Measurements from ENCODE around the gene TANGO2.

The TANGO2 gene

DNA sequence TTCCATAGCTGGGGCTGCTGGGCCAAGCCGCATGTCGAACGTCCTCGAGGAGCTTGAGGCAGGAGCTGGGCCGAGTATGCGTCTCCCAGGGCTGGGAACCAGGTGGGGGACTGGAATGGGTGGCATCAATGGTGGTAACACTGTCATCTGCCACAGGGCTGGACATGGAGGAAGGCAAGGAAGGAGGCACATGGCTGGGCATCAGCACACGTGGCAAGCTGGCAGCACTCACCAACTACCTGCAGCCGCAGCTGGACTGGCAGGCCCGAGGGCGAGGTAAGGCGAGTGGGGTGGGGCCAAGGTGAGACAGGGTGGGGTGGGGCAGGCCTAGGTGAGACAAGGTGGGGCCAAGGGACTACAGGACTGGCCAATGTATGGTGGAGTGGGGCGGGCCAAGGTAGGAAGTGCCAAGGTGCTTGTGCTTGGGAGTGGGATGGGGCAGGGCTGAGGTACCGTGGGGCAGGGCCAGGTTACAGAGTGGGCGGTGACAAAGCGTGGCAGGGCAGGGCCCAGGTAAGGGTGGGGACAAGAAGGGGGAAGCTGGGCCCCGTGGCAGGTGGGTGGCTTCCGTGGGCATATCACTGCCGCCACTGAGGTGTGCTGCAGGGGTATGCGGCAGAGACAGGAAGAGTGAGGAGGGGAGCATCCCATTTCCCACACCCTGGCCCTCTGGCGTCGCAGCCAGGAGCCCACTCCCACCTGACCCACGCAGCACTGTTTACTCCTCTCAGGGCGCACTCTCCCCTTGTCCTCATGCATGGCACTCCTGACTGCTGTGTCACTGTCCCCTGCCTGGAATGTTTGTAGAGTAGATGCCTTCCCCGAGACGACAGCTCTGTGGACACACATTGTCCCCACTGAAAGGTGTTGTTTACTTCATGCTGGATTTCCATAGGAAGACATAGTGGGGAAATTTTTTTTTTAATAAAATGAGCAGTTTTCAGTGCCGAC, 31.7 kb downstream of the TANGO2 start:
- no peak for DNase-seq

GRCh38 chr22:20053407-20054033, 32.6 kb downstream of the TANGO2 start:
- DNase-seq = no peak

GRCh38 chr22:20054034-20054427, 33.1 kb downstream of the TANGO2 start:
- no peak for DNase-seq

- DNase-seq = no peak
These were observed 33.6 kb downstream of the TANGO2 start for GRCh38 chr22:20054485-20054884.

DNA sequence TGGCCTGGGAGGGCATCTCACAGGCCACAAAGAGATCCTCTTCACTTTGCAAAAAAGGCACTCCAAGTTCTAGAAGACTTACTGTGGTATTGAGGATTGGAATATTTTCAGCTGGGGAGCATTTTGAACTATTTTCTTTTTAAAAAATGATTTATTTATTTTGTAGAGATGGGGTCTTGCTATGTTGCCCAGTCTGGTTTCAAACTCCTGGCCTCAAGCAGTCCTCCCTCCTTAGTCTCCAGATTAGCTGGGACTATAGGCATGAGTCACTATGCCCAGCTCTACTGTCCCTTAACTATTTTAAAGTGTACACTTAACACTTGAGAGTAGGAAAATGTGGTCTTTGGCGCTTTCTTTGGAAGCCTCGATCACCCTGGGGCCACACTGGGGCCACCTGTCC, 34.2 kb downstream of the TANGO2 start:
- DNase-seq = no peak

GRCh38 chr22:20055654-20056053, 34.7 kb downstream of the TANGO2 start:
- no peak for DNase-seq

DNA sequence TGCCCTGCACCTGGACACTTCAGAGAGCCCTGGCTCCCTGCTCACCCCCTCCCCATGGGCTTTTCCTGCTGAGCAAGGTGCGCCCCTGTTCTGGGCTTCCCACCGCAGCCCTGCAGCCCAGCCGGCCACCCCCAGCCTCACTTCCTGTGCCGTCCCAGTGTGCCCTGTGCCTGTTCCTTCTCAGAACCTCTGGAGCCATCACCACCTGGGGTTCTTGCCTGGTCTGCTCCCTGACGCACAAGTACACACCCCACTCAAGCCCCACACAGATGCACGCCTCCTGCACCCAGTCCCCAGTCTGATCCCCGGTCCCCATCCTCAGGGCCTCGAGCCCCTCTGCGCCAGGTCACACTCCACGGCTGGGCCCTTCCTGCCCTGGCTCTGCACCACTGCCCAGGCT, 35.3 kb downstream of the TANGO2 start:
- DNase-seq = no peak

DNA sequence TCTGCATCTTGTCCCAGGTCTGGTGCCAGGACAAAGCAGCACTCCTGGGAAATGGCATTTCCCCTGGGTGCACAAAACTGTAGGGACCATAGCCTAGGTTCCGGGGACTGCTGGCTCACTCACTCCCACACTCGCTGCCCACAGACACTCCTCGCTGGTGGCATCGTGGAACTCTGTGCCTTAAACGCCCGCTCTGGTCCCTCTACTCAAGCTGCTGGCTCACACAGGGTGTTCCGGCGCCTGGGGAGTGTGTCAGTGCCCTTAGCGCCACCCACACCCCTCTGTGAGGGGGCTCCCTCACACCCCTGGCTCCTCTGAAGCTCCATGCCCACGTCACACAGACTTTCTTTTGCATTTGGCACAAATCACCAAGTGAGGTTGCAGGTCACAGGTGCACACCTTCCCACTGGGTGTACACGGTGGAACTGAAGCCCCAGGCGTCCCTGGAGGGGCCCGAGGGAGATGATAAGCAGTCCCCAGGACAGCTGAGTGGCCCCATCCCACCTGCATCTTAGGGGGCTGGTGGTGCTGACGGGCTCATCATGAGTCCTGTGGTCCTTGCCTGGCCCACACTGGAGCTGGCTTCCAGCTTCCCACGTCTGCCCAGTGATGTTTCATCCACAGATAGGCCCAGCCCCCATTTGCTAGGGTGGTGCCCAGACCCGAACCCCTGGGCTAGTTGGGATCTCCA, 35.9 kb downstream of the TANGO2 start:
- DNase-seq = no peak

GRCh38 chr22:20057596-20058268, 36.8 kb downstream of the TANGO2 start:
- DNase-seq = no peak

DNA sequence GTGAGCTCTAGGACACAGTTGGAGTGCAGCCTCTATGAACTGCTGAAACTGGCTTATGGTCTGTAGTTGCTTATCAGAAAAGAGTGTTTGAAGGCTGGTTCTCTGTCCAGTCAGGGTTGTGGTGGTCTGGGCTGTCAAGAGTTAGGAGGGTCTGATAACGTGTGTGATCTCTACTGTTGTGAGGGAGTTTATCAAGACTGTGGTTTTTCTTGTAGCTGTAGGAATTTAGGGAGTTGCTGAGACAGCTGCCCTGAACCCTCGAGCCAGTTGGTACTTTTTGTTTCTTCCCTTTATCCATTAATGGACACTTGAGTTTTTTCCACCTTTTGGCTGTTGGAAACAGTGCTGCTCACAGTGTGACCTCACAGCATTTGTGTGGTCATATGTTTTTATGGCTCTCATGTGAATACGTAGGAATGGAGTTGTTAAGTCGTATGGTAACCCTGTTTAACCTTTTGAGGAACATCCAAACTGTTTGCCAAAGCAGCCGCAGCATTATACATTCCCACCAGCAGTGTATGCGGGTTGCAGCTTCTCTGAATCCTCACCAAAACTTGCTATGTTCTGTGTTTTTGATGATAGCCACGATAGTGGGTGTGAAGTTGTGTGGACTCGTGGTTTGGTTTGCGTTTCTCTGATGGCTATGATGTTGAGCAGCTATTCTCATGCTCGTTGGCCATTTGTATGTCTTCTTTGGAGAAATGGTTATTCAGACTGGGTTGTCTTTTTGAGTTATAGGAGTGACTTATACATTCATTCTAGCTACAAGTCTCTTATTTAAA, 38.3 kb downstream of the TANGO2 start:
- no peak for DNase-seq

- peak; percentile 8 for DNase-seq
These were observed 40.0 kb downstream of the TANGO2 start for GRCh38 chr22:20060700-20061480.

GRCh38 chr22:20061481-20061861, 40.6 kb downstream of the TANGO2 start:
- no peak for DNase-seq

DNA sequence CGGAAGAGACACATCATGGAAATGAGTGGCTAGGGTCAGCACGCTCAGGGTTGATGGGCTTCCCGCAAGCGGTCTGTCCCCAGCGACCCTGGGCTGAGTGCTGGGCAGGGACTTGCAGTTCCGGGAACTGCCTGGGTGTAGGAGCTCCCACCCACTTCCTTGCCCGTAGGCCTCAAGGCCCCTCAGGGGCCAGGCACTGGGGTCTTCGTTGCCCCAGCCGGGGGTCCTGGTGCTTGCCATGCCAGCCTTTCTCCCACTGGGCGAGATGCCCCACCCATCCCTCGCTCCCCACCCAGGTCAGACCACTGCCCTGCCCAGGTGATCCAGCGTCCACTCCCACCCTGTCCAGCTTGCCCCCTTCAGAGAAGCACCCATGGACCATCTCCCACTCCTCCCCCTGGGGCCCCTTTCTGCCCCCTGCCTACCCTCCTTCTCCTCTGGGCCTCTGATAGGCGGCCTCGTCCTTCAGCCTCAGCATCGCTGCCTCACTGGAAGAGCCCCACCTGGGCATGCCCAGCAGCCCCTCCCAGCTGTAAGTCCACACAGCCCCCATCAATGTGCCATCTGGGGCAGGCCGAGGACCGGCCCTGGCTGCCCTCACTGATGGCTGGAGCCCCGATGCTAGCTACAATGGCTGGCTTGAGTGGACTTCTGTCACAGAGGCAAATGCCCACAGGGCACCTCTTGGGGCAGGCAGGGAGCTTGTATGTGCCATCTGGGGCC, 41.3 kb downstream of the TANGO2 start:
- DNase-seq = no peak

DNA sequence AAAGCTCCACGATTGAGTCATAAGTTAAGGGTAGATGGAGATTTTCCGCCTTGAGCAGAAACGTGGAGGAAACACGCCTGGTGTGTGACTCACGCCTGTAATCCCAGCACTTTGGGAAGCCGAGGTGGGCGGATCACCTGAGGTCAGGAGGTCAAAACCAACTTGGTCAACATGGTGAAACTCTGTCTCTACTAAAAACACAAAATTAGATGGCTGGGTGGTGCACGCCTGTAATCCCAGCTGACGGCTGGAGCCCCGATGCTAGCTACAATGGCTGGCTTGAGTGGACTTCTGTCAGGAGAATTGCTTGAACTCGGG, 41.8 kb downstream of the TANGO2 start:
- no peak for DNase-seq

DNA sequence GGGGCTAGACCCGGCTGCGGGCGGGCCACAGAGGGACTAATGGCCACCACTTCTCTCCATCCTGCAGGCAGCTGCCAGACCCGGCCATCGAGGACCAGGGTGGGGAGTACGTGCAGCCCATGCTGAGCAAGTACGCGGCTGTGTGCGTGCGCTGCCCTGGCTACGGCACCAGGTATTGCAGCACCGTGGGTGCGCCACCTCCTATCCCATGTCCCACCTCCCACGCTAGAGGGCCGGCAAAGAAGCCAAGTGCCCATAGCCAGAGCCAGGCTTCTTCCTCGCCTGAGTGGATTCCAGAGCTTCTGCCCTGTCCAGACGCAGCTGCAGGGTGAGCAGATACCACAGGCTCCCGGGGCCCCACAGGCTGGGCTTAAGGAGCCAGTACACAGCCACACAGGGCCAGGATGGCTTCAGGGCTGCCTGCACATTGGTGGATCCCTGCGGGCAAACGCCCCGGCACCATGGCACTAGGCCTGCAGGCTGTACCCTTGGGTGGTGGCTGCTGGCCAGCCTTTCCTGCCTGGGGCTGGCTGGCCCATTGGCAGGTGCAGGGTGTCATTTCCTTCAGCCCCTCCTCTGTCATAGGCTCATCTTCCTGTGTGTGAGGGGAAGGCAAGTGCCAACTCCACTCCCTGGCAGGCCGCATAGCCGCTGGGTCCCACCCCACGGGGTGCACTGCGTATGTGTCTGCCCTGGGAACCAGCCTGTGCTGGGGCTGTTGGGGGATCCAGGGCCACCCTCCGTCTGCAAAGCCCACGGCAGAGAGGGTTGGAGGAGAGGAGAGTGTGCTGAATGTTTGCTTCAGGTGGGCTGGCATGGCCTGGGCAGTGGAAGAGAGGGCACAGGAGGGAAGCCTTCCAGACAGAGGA, 42.6 kb downstream of the TANGO2 start:
- no peak for DNase-seq

- no peak for DNase-seq
These were observed 43.2 kb downstream of the TANGO2 start for GRCh38 chr22:20064140-20064480.

- no peak for DNase-seq
These were observed 43.8 kb downstream of the TANGO2 start for GRCh38 chr22:20064545-20065262.

DNA sequence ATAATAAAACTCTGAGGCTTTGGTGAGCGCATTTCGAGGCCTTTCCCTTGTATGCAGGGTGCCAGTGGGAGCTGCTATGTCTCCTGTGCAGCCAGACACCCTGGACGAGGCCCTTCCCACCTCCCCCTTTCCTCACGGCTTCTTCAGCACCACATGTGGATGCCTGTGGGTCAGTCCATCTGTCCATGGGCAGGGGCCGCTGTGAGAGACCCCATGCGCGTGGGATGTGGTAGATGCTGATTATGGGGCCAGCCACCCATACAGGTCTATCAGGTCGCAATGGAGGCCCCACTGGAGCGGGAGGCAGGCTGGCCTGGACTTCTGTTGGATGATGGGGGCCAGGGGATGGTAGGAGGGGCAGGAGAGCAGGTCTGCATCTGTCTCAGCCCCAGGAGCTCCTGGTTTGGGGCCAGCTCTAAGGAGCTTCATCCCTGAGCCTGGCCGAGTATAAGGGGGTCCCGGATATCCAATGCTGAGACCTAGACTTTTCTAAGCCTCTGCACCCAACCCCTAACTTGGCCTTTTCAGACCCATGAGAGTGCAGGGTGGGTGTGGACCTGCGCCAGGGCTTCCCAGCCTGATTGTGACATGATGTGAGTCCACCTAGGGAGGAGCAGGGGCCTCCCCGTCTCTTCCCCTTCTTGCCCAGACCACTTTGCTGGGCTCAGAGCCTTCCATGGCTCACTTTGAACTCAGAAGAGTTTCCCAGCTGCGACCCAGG, 45.1 kb downstream of the TANGO2 start:
- DNase-seq = no peak
